ENCODE measurements around the gene RETNLB. TPM values are rescaled to one million over a fixed set of nuclear protein-coding genes. Genes with fewer than 3 reads are reported as not detected.

The RETNLB gene
- total and polyA plus RNA-seq, 2 of the 4 experiments (the other 2 are of a cell fraction) = not detected

- no CpG with 5 or more reads among the region's 2 CpGs for WGBS, 2 experiments (ENCODE audit: extremely low coverage in 2 of 2, insufficient read length in 1 of 2)
- Histone ChIP-seq H2BK120ac (ENCODE audit: low read depth, low read length) (no peak overlapping the region), H2BK5ac (ENCODE audit: low read depth, low read length, poor library complexity, severe bottlenecking) (no peak overlapping the region), H3K9me1 (ENCODE audit: insufficient read depth, low read length) (no peaks in the 10 kb centered on the region), H4K8ac (ENCODE audit: low read depth in 2 of 2, low read length in 2 of 2) (no peak overlapping the region), H3K56ac (ENCODE audit: extremely low read depth, insufficient read depth, low read length) (no peak overlapping the region), H2BK15ac (ENCODE audit: low read depth, low read length) (no peak overlapping the region), H3K9me3 (ENCODE audit: control insufficient read depth, insufficient read depth, low read length) (no peaks in the 10 kb centered on the region), H2AK9ac (replicated peaks; ENCODE audit: low read depth, low read length, poor library complexity) (no peak overlapping the region), H3K18ac (ENCODE audit: low read depth, low read length) (no peak overlapping the region), H3K27ac (ENCODE audit: insufficient read depth, low read length) (no peak overlapping the region), H3K4ac (ENCODE audit: low read depth, low read length) (no peak overlapping the region), H3K9ac (ENCODE audit: low read depth, low read length) (no peak overlapping the region), H3K27me3 (ENCODE audit: control insufficient read depth, insufficient read depth, low read length) (peaks cover 2% of the 10 kb centered on the region; the same call in 1 of the 2 replicates), H4K5ac (ENCODE audit: low read depth, low read length) (no peak overlapping the region), H3K23ac (ENCODE audit: low read depth, low read length) (no peak overlapping the region), H3K14ac (replicated peaks; ENCODE audit: low read depth, low read length) (no peak overlapping the region), H3K4me1 (ENCODE audit: control insufficient read depth, insufficient read depth, low read length) (no peaks in the 10 kb centered on the region), H2AFZ (replicated peaks; ENCODE audit: low read length, poor library complexity) (no peak overlapping the region), H2AK5ac (ENCODE audit: low read depth, low read length) (no peak overlapping the region), H3K4me3 (ENCODE audit: insufficient read depth, low read depth, low read length) (no peak overlapping the region), H3K79me1 (ENCODE audit: low read depth in 1 of 2, low read length in 2 of 2) (no peaks in the 10 kb centered on the region), H3K36me3 (ENCODE audit: control insufficient read depth, insufficient read depth, low read length) (no peaks in the 10 kb centered on the region), H2BK20ac (ENCODE audit: low read depth, low read length) (no peak overlapping the region), H4K91ac (ENCODE audit: insufficient read depth, low read depth, low read length) (no peak overlapping the region), H3K4me2 (ENCODE audit: low read depth, low read length) (no peak overlapping the region), H4K20me1 (ENCODE audit: insufficient read depth, low read length) (no peaks in the 10 kb centered on the region)
- no peak for TF ChIP-seq CTCF (conservative IDR thresholded peaks at IDR 0.05; ENCODE audit: low read depth, low read length)
- TF ChIP-seq RAD21 (IDR thresholded peaks at IDR 0.05; ENCODE audit: low read length) = no peak
- TF ChIP-seq NFE2L2 (IDR thresholded peaks at IDR 0.05; ENCODE audit: low read depth, low read length) = no peak
- no peak for TF ChIP-seq USF2 (IDR thresholded peaks at IDR 0.05; ENCODE audit: low read depth, low read length)
- TF ChIP-seq ELK1 (IDR thresholded peaks at IDR 0.05; ENCODE audit: borderline replicate concordance, low read depth, low read length) = no peak
- no peak for TF ChIP-seq CHD1 (IDR thresholded peaks at IDR 0.05; ENCODE audit: low read depth, low read length)
- TF ChIP-seq FOS (IDR thresholded peaks at IDR 0.05; ENCODE audit: low read depth, low read length) = no peak
- no peak for TF ChIP-seq CEBPB (IDR thresholded peaks at IDR 0.05; ENCODE audit: low read depth, low read length)
- TF ChIP-seq BHLHE40 (IDR thresholded peaks at IDR 0.05; ENCODE audit: low read depth, low read length) = no peak
- TF ChIP-seq SMC3 (IDR thresholded peaks at IDR 0.05; ENCODE audit: low read depth, low read length) = no peak
- TF ChIP-seq POLR2A (IDR thresholded peaks at IDR 0.05; ENCODE audit: low read depth, low read length) = no peak
- dilution Hi-C loops (cut with HindIII; ENCODE audit: low sequenced_read_pairs, unreplicated experiment) (no loop called here), intact Hi-C loops (cut with micrococcal nuclease) (no loop called here), in situ Hi-C loops (cut with MboI; ENCODE audit: low sequenced_read_pairs) (no loop called here)
- ChIA-PET POLR2A (ENCODE audit: unreplicated experiment) (no interaction called here), CTCF (no interaction called here)
- no TSS peak for BruUV-seq (replicated peaks)
- no peak for DNase-seq
- ATAC-seq (ENCODE audit: low read depth) = no peak
Observed at GRCh38 chr3:108719178-108719806, 37.9 kb downstream of the RETNLB start.
